SU-DHL-6 (cell line): Measurements from ENCODE around the gene SCAMP3.

Source experiments
- H2AFZ ChIP-seq: fragments of 200-600 bp; sonication (generic); 2 replicates; pipeline ENCODE4 v1.6.1; 2014; ENCODE audit warnings: low read depth, mild to moderate bottlenecking, moderate library complexity, mixed read lengths, antibody characterized with exemption, low read length; ENCODE audit not compliant: severe bottlenecking
- H3F3A ChIP-seq: fragments of 200-600 bp; shearing (Covaris generic); 2 replicates; pipeline ENCODE4 v1.6.0; 2016; ENCODE audit warnings: antibody characterized with exemption, mild to moderate bottlenecking; ENCODE audit not compliant: insufficient read depth
- H3K27ac ChIP-seq: fragments of 200-600 bp; sonication (generic); 2 replicates; pipeline ENCODE4 v1.5.1; 2016; ENCODE audit warnings: low read depth, mild to moderate bottlenecking, low read length, moderate library complexity, mixed read lengths
- H3K27me3 ChIP-seq: fragments of 200-600 bp; sonication (generic), shearing (Covaris generic); 2 replicates; pipeline ENCODE4 v1.6.0; 2014; ENCODE audit warnings: mild to moderate bottlenecking, low read length
- H3K36me3 ChIP-seq: fragments of 200-600 bp; sonication (generic); 2 replicates; pipeline ENCODE4 v1.6.1; 2014; ENCODE audit warnings: mild to moderate bottlenecking, low read length, mixed read lengths
- H3K4me2 ChIP-seq: fragments of 300-600, 200-600 bp; shearing (Covaris generic), sonication (generic); 2 replicates; pipeline ENCODE4 v1.6.0; 2014; ENCODE audit warnings: low read length, low read depth, mild to moderate bottlenecking; ENCODE audit not compliant: poor library complexity, severe bottlenecking
- H3K4me3 ChIP-seq: fragments of 200-600 bp; sonication (generic); 2 replicates; pipeline ENCODE4 v1.5.1; 2014; ENCODE audit warnings: antibody characterized with exemption, low read length, mild to moderate bottlenecking, mixed read lengths; ENCODE audit not compliant: insufficient read depth, poor library complexity, severe bottlenecking
- H3K79me2 ChIP-seq: fragments of 200-600 bp; sonication (generic); 2 replicates; pipeline ENCODE4 v1.6.1; 2014; ENCODE audit warnings: mild to moderate bottlenecking, low read length, moderate library complexity; ENCODE audit not compliant: insufficient read depth
- H3K9ac ChIP-seq: fragments of 200-600 bp; sonication (generic); 2 replicates; pipeline ENCODE4 v1.7.0; 2014; ENCODE audit warnings: mild to moderate bottlenecking, low read length
- H3K9me2 ChIP-seq: fragments of 200-600 bp; sonication (generic); replicated peaks from 2 replicates; pipeline ENCODE4 v1.6.1; 2014; ENCODE audit warnings: low read length; ENCODE audit not compliant: insufficient read depth
- H3K9me3 ChIP-seq: fragments of 200-600 bp; sonication (generic); 2 replicates; pipeline ENCODE4 v1.6.1; 2014; ENCODE audit warnings: low read length, mixed read lengths; ENCODE audit not compliant: insufficient read depth
- H4K20me1 ChIP-seq: fragments of 200-600 bp; sonication (generic); 2 replicates; pipeline ENCODE4 v1.6.1; 2014; ENCODE audit warnings: low read depth, mild to moderate bottlenecking, antibody characterized with exemption, low read length, moderate library complexity, mixed read lengths
- CTCF ChIP-seq: fragments of 200-600 bp; sonication (generic); IDR thresholded peaks from one replicate; pipeline ENCODE4 v1.5.1; 2017; ENCODE audit warnings: antibody characterized with exemption, mild to moderate bottlenecking, low read length, moderate library complexity; ENCODE audit not compliant: insufficient read depth, poor library complexity, severe bottlenecking
- EZH2phosphoT487 ChIP-seq: fragments of 200-600 bp; sonication (generic), shearing (Covaris generic); conservative IDR thresholded peaks from 2 replicates; pipeline ENCODE4 v1.6.1; 2018; ENCODE audit warnings: mild to moderate bottlenecking, antibody characterized with exemption, low read length, moderate library complexity, mixed read lengths

The SCAMP3 gene

GRCh38 chr1:155279268-155279667 lies 17.1 kb upstream of the SCAMP3 start:
- Histone ChIP-seq H3K9me3 (no peaks in the 10 kb centered on the region), H3K9me2 (no peaks in the 10 kb centered on the region), H3K4me2 (no peak overlapping the region), H2AFZ (no peak overlapping the region), H3K9ac (0 out of 2 replicates have a peak overlapping the region, but pooled peaks have one; percentile 82), H4K20me1 (no peaks in the 10 kb centered on the region), H3K27ac (no peak overlapping the region), H3K27me3 (no peaks in the 10 kb centered on the region), H3K36me3 (no peaks in the 10 kb centered on the region), H3F3A (peaks cover 36% of the 10 kb centered on the region), H3K4me3 (no peak overlapping the region), H3K79me2 (0 out of 2 replicates have a peak, but pooled peaks cover 6% of the 10 kb centered on the region)
- no peak for TF ChIP-seq CTCF

- H4K20me1 ChIP-seq = no peaks in the 10 kb centered on the region
- H3K79me2 ChIP-seq = peaks cover 7% of the 10 kb centered on the region; the same call in 1 of the 2 replicates
- H2AFZ ChIP-seq = no peak overlapping the region
- TF ChIP-seq EZH2phosphoT487 (no peak), CTCF (no peak)
- no peaks in the 10 kb centered on the region for H3K36me3 ChIP-seq
- no peaks in the 10 kb centered on the region for H3K27me3 ChIP-seq
- H3K9me3 ChIP-seq = no peaks in the 10 kb centered on the region
- H3K9me2 ChIP-seq = no peaks in the 10 kb centered on the region
- H3F3A ChIP-seq = peaks cover 36% of the 10 kb centered on the region
- no peak overlapping the region for H3K4me3 ChIP-seq
- peak overlapping the region; percentile 83 for H3K4me2 ChIP-seq
- peak overlapping the region; percentile 82; the same call in 1 of the 2 replicates for H3K9ac ChIP-seq
- H3K27ac ChIP-seq = no peak overlapping the region
Observed at GRCh38 chr1:155278689-155279160, 16.6 kb upstream of the SCAMP3 start.

- Histone ChIP-seq H3K27ac (peak overlapping the region; percentile 55), H3K27me3 (no peaks in the 10 kb centered on the region), H2AFZ (peak overlapping the region; percentile 89), H4K20me1 (no peaks in the 10 kb centered on the region), H3K36me3 (no peaks in the 10 kb centered on the region), H3K4me2 (peak overlapping the region; percentile 83), H3K9me3 (no peaks in the 10 kb centered on the region), H3K4me3 (peak overlapping the region; percentile 75), H3K9ac (peak overlapping the region; percentile 82), H3K79me2 (peaks cover 12% of the 10 kb centered on the region), H3K9me2 (no peaks in the 10 kb centered on the region), H3F3A (peaks cover 36% of the 10 kb centered on the region)
- TF ChIP-seq CTCF (no peak), EZH2phosphoT487 (no peak)
Observed at GRCh38 chr1:155277902-155278688, 15.9 kb upstream of the SCAMP3 start.
